T-helper 2 cell treated with Interferon-gamma antibody and Interleukin-4, amounts not matched to agents 100 ng/mL and 5 ng/mL, for 36 hours (primary cell): ENCODE measurements around the gene SDR39U1. TPM values are rescaled to one million over a fixed set of nuclear protein-coding genes. Genes with fewer than 3 reads are reported as not detected.
"Not testable (repeated sequence)": the region's sequence is repeated elsewhere in the genome, so short reads cannot be mapped to it uniquely, and the experiment has no call there.

ENCODE experiments used
- intact Hi-C: fragments of 100-400 bp; cut with micrococcal nuclease; formaldehyde crosslinking; loops from one replicate; pipeline ENCODE4 v1.15.1; 2023
- total RNA-seq: library from RNA; stranded (reverse); gene quantifications from 2 replicates; pipeline ENCODE4 v1.2.3, GENCODE V29; 2022

Gene SDR39U1
- 48.2 and 56.4 TPM in 2 replicates for total RNA-seq

GRCh38 chr14:24442240-24443052 lies at the start of gene SDR39U1:
TSS of gene SDR39U1 (minus strand) at chr14:24442776. CDS start at chr14:24442769, 7 bp downstream.
- intact Hi-C loops, result loop anchor here (1.0 to 5.0 kb wide), 7 partner anchors 11 to 245 kb away; partner anchors contain the start of genes CHMP4A, GMPR2, NEDD8 and RABGGTA

GRCh38 chr14:24491586-24492408 lies 49.2 kb upstream of the SDR39U1 start:
- intact Hi-C loops, result not testable (repeated sequence)

DNA sequence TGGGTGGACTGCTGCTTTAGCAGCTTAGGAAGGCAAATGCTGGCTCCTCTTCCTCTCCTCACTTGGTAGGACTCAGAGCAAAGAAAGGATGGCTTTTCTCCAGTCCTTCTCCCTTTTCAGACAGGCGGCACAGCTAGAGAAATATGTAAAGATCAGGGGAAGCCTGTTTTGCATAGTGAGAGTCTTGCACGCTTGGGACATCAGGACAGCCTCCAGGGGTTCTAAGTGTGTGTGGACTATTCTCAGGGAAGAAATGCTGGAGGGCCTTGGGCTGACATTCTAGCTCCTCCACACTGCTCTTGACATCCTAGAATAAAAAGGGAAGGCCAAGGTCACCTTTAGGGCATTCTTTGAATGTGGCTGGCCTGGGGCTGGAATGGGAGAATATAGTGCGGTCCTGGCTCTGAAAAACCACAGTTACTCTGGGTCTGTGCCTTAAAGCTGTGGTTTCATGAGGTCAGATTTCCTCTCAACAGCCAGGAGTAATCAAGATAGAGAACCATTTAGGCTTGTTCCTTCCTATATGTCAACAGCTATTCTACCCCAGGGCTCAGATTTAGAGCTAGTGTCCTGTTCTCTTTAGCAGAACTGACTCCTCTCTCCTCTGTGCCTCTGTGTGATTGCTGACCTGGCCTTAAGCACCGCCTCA lies 41.2 kb upstream of the SDR39U1 start:
- intact Hi-C loops, result loop anchor here (5.0 to 10.0 kb wide), 2 partner anchors 124 to 651 kb away; partner anchors contain the start of gene GZMH

DNA sequence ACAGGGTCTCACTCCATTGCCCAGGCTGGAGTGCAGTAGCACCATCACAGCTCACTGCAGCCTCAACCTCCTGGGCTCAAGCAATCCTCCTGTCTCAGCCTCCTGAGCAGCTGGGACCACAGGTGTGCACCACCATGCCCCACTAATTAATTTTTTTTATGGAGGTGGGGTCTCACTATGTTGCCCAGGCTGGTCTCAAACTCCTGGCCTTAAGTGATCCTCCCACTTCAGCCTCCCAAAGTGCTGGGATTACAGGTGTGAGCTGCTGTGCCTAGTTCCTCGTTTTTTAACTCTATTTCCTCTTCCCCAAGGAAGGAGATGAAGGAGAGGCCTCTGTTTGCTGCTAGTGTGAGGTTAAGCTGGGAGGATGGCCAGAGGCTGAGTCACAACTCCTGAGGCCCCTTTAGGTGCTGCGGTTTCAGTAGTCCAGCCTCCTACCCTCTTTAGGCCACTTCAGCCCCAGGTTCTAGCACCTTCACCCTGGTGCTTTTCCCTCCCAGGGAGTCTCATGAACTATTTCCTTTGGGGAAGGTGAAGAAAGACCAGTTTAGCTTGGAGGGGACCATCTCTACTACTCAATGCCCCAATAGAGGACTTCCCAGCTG lies 40.2 kb upstream of the SDR39U1 start:
- intact Hi-C loops, result loop anchor here (5.0 to 10.0 kb wide), 2 partner anchors 124 to 652 kb away; partner anchors contain the start of gene GZMH

GRCh38 chr14:24481622-24482324 lies 39.2 kb upstream of the SDR39U1 start:
- intact Hi-C loops, result loop anchor here (2.0 to 10.0 kb wide), 3 partner anchors 126 to 653 kb away; partner anchors contain the start of gene GZMH

GRCh38 chr14:24479999-24480398 lies 37.4 kb upstream of the SDR39U1 start:
- intact Hi-C loops, result loop anchor here (2.0 to 10.0 kb wide), 3 partner anchors 127 to 655 kb away; partner anchors contain the start of gene GZMH

- intact Hi-C loops, result no loop called here
These were observed 32.7 kb upstream of the SDR39U1 start for GRCh38 chr14:24475261-24475660.

- intact Hi-C loops, result no loop called here
These were observed 30.6 kb upstream of the SDR39U1 start for GRCh38 chr14:24473211-24473610.

- intact Hi-C loops, result not testable (repeated sequence)
These were observed 27.9 kb upstream of the SDR39U1 start for GRCh38 chr14:24470450-24470849.

DNA sequence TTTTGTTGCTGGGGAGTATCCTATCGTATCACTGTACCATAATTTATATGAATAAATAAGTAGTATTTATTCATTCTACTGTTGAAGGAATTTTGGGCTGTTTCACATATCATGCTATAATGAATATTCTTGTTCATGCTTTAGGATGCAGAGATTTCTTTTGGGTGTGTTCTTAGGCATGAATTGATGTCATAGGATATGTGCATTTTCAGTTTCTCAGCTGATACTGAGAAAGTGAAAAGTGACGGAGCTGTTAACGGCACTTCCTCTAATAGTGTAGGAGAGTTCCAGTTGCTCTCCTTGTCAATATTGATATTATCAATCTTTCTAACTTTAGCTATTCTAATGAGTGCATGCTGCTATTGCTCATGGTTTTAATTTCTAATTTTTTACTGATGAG lies 23.2 kb upstream of the SDR39U1 start:
- intact Hi-C loops, result no loop called here

DNA sequence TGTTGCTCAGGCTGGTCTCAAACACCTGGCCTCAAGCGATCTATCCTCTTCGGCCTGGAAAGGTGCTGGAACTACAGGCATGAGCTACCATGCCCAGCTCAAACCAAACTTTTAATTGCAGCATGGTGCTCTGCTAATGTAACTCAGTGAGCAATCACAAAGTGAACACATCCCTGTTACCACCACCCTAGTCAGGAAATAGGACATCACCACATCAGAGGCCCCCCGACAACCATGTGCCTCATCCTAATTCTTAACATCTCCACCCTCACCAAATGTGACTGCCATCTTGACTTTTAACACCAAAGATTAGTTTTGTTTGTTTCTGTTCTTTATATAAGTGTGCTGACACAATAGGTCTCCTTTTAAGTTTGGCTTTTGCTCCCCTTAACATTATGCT lies 22.8 kb upstream of the SDR39U1 start:
- intact Hi-C loops, result no loop called here

DNA sequence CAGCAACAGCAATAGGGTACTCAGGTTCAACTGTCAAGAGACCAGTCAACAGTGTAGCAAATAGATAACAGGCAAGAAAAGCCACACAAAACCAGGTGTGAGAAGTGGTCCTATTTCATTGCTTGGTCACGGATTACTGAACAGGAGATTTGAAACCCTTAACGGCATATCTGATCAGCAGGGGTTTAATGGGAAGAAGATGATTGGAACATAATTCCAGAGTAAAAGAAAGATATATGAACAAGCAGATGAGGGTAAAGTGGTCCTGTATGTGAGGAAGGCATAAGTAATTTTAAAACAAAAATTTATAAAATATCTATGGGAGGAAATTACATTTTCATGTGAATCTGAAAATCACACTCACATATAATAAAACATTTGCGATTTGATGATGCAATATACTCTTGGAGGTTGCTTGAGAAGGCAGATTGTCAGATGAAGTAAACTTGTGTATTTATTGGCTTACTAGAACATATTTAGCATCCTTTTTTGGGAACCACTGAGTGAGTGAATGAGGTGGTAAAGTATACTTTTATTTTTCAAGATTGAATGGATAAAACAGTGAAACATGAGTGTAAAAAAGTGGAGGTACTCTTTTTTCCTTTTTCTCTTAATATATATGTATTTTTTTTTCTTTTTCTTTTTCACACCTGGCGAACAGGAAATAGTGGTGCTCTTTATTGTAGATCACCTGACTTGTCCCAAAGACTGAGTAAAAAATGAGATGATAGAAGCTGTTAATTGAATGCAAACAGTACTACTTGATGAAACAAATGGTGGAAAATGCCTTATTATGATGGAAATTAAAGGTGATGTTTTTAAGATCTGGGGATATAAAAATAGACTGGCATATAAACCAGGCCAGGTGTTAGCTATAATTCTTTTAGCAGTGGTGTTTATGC lies 21.6 kb upstream of the SDR39U1 start:
- intact Hi-C loops, result no loop called here

- intact Hi-C loops, result no loop called here
These were observed 20.7 kb upstream of the SDR39U1 start for GRCh38 chr14:24463017-24463883.

GRCh38 chr14:24461336-24461735 lies 18.8 kb upstream of the SDR39U1 start:
- intact Hi-C loops, result no loop called here

DNA sequence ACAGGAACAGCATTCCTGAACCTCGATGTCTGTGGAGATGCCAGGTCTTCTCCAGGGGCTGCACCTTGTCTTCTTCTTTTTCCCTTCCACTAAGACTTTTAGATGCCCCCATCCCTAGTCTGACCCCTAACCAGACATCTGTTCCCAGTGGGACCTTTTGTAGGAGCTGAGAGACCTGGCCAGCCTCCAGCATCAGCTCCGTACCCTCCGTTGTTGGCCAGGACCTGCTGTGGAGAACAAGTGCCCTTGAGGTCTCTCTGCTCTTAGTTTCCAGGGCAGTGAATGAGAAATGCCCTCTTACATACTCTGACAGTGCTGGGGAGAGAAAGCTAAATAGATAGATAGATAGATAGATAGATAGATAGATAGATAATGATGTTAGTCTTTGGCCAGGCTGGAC lies 16.8 kb upstream of the SDR39U1 start:
- intact Hi-C loops, result no loop called here

GRCh38 chr14:24458736-24459135 lies 16.2 kb upstream of the SDR39U1 start:
- intact Hi-C loops, result no loop called here

- intact Hi-C loops, result no loop called here
These were observed 14.4 kb upstream of the SDR39U1 start for GRCh38 chr14:24456980-24457379.

DNA sequence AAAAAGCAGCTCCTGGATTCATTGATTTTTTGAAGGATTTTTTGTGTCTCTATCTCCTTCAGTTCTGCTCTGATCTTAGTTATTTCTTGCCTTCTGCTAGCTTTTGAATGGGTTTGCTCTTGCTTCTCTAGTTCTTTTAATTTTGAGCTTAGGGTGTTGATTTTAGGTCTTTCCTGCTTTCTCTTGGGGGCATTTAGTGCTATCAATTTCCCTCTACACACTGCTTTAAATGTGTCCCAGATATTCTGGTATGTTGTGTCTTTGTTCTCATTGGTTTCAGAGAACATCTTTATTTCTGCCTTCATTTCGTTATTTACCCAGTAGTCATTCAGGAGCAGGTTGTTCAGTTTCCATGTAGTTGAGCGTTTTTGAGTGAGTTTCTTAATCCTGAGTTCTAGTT lies 8.3 kb upstream of the SDR39U1 start:
- intact Hi-C loops, result not testable (repeated sequence)
